Posterior cingulate gyrus (tissue), 11 donors: Measurements from ENCODE around the gene PCNT.

Experiments
- DNase-seq, 10 donors: peaks; one replicate each; pipeline versions ENCODE4 v3.0.0 to v3.0.0-alpha.2; 2020 to 2021; ENCODE audit warnings: mixed read lengths in 3 of 10
- intact Hi-C: fragments of 100-400 bp; cut with DNase I; formaldehyde crosslinking; loops from one replicate; pipeline ENCODE4 v1.15.1; 2023

Gene PCNT

DNA sequence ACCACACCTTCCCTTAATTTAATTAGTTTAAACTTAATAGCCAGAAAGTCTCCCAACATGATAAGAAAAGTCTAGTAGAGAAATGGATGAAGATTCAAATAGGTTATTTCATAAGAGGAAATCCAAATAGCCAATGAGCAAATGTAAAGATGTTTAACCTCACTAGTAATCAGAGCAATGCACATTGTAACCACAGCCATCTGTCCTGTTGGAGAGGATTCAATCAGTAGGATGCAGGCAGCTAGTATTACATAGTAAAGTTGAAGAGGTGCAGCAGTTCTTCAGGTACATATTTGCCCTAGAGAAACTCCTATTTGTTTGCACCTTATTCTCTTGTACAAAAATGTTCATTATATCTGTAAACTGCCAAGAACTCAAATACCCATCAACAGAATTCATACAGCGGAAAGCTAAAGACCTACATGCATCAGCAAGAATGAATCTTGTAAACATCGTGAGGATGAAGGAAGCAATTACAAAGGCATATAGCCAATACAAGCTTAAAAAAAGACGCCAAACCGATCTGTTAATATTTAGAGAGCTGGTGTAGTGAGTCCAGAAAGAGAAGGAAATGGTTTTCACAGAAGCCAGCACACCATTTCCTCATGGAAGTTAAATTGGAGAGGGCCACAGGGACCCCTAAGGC, 162.6 kb downstream of the PCNT start:
- intact Hi-C loops = no loop called here
- no peak for DNase-seq

DNA sequence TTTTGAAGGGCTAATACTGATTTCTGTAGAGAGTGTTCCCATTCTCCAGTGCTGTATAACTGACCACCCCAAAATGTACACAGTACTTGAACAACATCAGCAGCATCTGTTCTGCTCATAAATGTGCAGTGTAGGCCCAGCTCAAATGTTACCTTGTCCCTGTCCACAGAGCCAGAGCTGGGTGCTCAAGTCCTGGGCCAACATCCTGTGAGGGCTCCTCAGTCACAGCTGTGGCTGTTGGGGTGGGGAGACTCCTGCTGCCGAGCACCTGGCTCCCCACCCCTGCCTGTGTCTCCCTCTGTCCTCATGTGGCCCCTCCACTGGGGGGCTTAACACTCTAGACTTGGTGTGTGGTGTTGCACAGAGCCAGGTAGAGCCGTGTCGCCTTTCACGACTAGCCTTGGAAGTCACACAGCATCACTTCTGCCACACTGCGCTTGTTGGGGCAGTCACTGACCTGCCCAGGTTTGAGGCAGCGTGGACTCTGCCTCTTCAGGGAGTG, 165.3 kb downstream of the PCNT start:
- intact Hi-C loops = no loop called here
- no peak for DNase-seq

DNA sequence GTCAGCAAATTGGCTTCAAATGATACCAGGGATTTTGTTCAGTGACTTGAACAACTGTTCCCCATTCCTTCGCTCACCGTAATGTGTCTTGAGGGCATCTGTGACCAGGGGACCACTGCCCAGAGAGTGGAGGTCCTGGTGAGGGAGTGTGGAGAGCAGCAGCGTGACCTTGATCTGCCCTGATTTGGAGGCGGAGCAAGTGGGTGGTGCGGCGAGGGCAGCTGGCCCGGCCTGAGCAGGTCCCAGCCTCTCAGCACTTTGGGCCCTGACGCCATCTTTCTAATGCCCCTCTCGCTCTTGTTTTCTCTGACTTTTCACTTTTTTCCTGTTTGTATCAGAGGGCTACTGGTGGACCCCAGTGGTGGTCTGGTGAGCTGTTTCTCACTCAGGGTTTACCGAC, 165.8 kb downstream of the PCNT start:
- intact Hi-C loops = no loop called here
- no peak for DNase-seq

DNA sequence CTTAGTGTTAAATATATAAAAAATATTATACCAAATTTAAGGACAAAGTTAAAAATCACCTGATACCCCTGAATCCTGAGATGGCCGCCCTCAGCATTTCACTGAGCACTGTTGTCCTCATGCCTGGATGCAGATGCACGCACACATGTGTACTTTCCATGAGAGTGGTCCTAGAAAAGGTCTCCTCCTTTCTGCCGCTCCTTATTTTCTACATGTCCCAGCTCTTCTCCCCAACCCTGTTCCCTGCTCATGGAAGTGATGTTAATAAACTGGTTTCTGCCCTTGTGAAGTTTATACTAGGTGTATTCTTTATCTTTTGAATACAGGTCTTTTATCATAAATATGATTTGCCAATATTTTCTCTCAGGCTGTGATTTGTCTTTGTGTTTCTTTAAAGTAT, 167.6 kb downstream of the PCNT start:
- intact Hi-C loops = no loop called here

DNA sequence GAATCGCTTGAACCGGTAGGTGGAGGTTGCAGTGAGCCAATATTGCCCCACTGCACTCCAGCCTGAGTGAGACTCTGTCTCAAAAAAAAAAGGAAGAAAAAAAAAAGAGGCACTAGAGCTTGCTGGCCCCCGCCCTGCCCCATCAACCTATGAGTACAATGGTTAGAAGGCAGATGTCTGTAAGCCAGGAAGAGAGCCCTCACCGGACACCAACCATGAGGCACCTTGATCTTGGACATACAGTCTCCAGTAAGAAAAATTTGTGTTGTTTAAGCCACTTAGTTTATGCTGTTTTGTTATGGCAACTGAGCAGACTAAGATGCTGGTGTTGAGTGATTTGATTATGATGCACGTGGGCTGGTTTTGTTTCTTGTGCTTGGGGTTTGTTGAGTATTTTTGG, 168.9 kb downstream of the PCNT start:
- intact Hi-C loops = no loop called here
- no peak for DNase-seq

More for the DNA sequence above, 167.6 kb downstream of the PCNT start:
- DNase-seq = no peak

DNA sequence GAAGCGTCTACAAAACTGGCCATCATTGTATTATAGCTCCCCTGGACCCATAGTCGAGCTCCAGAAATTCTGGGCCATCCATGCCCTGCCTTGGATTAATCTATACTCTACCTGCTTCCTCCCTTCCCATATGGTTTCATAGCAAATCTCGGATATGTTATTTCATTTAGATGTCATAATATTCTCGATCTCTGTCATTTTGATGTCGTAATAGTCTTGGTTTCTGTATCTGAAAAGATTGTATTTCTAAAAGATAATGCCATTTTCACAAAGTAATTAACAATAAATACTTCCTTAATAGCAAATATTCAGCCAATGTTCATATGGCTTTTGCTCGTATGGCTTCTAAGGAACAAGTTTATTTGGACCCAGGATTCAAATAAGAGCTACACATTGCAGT, 169.9 kb downstream of the PCNT start:
- no peak for DNase-seq
- intact Hi-C loops = no loop called here
